Measurements from ENCODE around the gene CELA1. TPM values are rescaled to one million over a fixed set of nuclear protein-coding genes. Genes with fewer than 3 reads are reported as not detected.

CELA1 gene
- total and polyA plus RNA-seq, 2 experiments from 2014 or later: not detected

DNA sequence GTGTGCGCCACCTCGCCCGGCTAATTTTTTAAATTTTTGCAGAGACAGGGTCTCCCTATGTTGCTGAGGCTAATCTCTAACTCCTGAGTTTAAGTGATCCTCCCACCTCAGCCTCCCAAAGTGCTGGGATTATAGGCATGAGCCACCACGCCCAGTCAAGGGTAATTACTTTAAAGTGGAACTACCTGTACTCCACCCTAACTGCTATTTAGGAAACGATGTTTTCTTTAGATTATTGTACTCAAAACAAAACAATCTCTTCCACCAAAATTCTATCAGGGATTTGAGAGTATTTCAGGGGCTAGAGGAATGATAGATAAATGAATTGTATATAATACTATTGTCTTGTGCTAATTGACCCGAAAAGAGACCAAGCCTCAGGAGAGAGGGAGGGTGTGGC is 12.9 kb downstream of the CELA1 start:
- H3K4me1 ChIP-seq (ENCODE audit: low read depth): no peaks in the 10 kb centered on the region
- H3K27me3 ChIP-seq: no peaks in the 10 kb centered on the region
- no peaks in the 10 kb centered on the region for H3K9me3 ChIP-seq (ENCODE audit: low read depth)
- no peak overlapping the region for H3K4me3 ChIP-seq
- TF ChIP-seq CTCF (IDR thresholded peaks at IDR 0.05; ENCODE audit: low read depth, low read length): no peak
- no peak overlapping the region for H3K27ac ChIP-seq
- DNase-seq (ENCODE audit: low read depth in 1 of 2, low spot score in 1 of 2): no peak
- no peaks in the 10 kb centered on the region for H3K36me3 ChIP-seq

- no peak for DNase-seq (ENCODE audit: low read depth in 1 of 2, low spot score in 1 of 2)
- no peaks in the 10 kb centered on the region for H3K36me3 ChIP-seq
Measured at GRCh38 chr12:51330186-51330585, 16.3 kb downstream of the CELA1 start.

GRCh38 chr12:51329742-51330141 is 16.7 kb downstream of the CELA1 start:
- DNase-seq (ENCODE audit: low read depth in 1 of 2, low spot score in 1 of 2): no peak
- no peak overlapping the region for H3K27ac ChIP-seq
- TF ChIP-seq CTCF (IDR thresholded peaks at IDR 0.05; ENCODE audit: low read depth, low read length): no peak

More at GRCh38 chr12:51330186-51330585, 16.3 kb downstream of the CELA1 start:
- no peaks in the 10 kb centered on the region for H3K9me3 ChIP-seq (ENCODE audit: low read depth)
- no peak for TF ChIP-seq CTCF (IDR thresholded peaks at IDR 0.05; ENCODE audit: low read depth, low read length)
- no peaks in the 10 kb centered on the region for H3K27me3 ChIP-seq
- no peak overlapping the region for H3K27ac ChIP-seq
- no peaks in the 10 kb centered on the region for H3K4me1 ChIP-seq (ENCODE audit: low read depth)
- no peak overlapping the region for H3K4me3 ChIP-seq

DNA sequence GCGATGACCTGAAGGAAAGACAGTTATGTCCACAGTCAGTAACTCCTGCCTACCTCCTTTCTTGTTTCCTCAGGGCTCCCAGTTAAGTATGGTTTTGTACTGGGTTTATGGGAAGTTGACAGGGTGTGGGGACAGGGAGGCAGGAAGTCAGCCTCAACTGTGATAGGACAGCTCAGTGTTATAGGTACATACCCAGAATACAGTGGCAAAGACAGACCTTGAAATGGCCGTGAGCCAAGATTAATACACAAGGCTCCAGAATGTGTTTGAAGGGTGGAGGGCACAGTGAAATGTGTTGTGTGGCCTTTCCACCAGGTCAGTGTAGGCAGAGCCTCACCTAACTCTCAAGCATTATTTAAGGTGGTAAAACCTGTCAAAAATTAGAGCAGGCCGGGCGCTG is 17.9 kb downstream of the CELA1 start:
- H3K36me3 ChIP-seq: no peaks in the 10 kb centered on the region
- no peaks in the 10 kb centered on the region for H3K27me3 ChIP-seq
- H3K27ac ChIP-seq: no peak overlapping the region
- TF ChIP-seq CTCF (IDR thresholded peaks at IDR 0.05; ENCODE audit: low read depth, low read length): no peak
- H3K9me3 ChIP-seq (ENCODE audit: low read depth): no peaks in the 10 kb centered on the region
- no peak overlapping the region for H3K4me3 ChIP-seq
- no peaks in the 10 kb centered on the region for H3K4me1 ChIP-seq (ENCODE audit: low read depth)
- DNase-seq (ENCODE audit: low read depth in 1 of 2, low spot score in 1 of 2): no peak

More at GRCh38 chr12:51329742-51330141, 16.7 kb downstream of the CELA1 start:
- no peaks in the 10 kb centered on the region for H3K27me3 ChIP-seq
- H3K4me1 ChIP-seq (ENCODE audit: low read depth): no peaks in the 10 kb centered on the region
- H3K4me3 ChIP-seq: no peak overlapping the region
- no peaks in the 10 kb centered on the region for H3K36me3 ChIP-seq
- H3K9me3 ChIP-seq (ENCODE audit: low read depth): no peaks in the 10 kb centered on the region

- no peaks in the 10 kb centered on the region for H3K27me3 ChIP-seq
- peak in 1 of 2 donors; percentile 94 for DNase-seq (ENCODE audit: low read depth in 1 of 2, low spot score in 1 of 2)
- no peak overlapping the region for H3K27ac ChIP-seq
- no peaks in the 10 kb centered on the region for H3K9me3 ChIP-seq (ENCODE audit: low read depth)
- no peak overlapping the region for H3K4me3 ChIP-seq
- TF ChIP-seq CTCF (IDR thresholded peaks at IDR 0.05; ENCODE audit: low read depth, low read length): no peak
- H3K4me1 ChIP-seq (ENCODE audit: low read depth): no peaks in the 10 kb centered on the region
- H3K36me3 ChIP-seq: no peaks in the 10 kb centered on the region
Measured at GRCh38 chr12:51326698-51327439, 19.6 kb downstream of the CELA1 start.
